A549 (cell line): ENCODE results near the gene PKHD1.

Source experiments
- BCL3 ChIP-seq: fragments of >200 bp; sonication (Bioruptor Twin); formaldehyde crosslinking; IDR thresholded peaks from 3 replicates; pipeline ENCODE4 v1.6.1; 2016
- CBX2 ChIP-seq: fragments of 200-600 bp; sonication (generic); IDR thresholded peaks from 2 replicates; pipeline ENCODE4 v1.6.1; 2016; ENCODE audit warnings: low read depth, mild to moderate bottlenecking, borderline replicate concordance
- CEBPB ChIP-seq, 2 experiments: fragments of >200 bp in 1 of 2; sonication (Bioruptor Twin) in 1 of 2; formaldehyde crosslinking in 1 of 2; IDR thresholded peaks; 2 replicates each; pipeline ENCODE4 v1.6.1; 2012 to 2016
- EHMT2 ChIP-seq: fragments of 200-600 bp; sonication (generic); IDR thresholded peaks from 2 replicates; pipeline ENCODE4 v1.6.1; 2016; ENCODE audit warnings: antibody characterized with exemption, low read depth, mild to moderate bottlenecking, moderate library complexity
- EP300 ChIP-seq, 2 experiments: fragments of >200 bp; sonication (Bioruptor Twin); formaldehyde crosslinking; IDR thresholded peaks; 2 replicates in 1 of 2; 3 replicates in 1 of 2; pipeline ENCODE4 v1.6.1; 2016 to 2017
- HEYL ChIP-seq: fragments of 250-450 bp; sonication (Bioruptor Pico); IDR thresholded peaks from 2 replicates; pipeline ENCODE4 v1.8.0; 2021; ENCODE audit warnings: mild to moderate bottlenecking, moderate library complexity
- JUN ChIP-seq, 2 experiments: fragments of >200 bp; sonication (Bioruptor Twin); formaldehyde crosslinking; IDR thresholded peaks; 2 replicates in 1 of 2; 3 replicates in 1 of 2; pipeline ENCODE4 v1.6.1; 2016 to 2017
- MAFK ChIP-seq: fragments of 450-650 bp; IDR thresholded peaks from 2 replicates; pipeline ENCODE4 v1.6.1; 2014; ENCODE audit not compliant: partially characterized antibody
- POLR2A ChIP-seq: IDR thresholded peaks from 2 replicates; pipeline ENCODE4 v1.6.1; 2012; ENCODE audit warnings: mild to moderate bottlenecking, low read length
- TP53 ChIP-seq: fragments of 250-450 bp; sonication (Bioruptor Pico); IDR thresholded peaks from 2 replicates; pipeline ENCODE4 v1.5.0; 2021; ENCODE audit warnings: mild to moderate bottlenecking, moderate library complexity
- ZFP36 ChIP-seq: fragments of 450-650 bp; IDR thresholded peaks from 2 replicates; pipeline ENCODE4 v1.6.1; 2014; ENCODE audit warnings: borderline replicate concordance; ENCODE audit not compliant: partially characterized antibody
- TF ChIP-seq, protein P1 (sequence below): fragments of >200 bp; sonication (Bioruptor Twin); formaldehyde crosslinking; IDR thresholded peaks from 3 replicates; pipeline ENCODE4 v1.5.1; 2016

DNA sequence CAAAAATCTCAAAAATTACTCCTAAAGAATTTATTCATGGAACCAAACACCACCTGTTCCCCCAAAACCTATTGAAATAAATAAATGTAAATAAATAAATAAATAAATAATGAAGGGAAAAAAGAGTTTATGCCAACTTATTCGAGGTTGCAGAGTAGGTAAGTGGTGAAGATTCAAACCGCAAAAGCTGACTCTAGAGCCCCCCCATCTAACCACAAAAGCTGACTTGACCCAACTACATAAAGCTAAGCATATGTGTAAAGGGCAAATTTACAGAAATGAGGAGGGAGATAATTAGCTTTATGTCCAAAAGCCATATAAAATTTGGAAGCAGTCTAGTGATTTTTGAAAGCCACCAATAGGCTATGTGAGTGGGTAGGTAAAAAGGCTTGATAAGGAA, 486.9 kb downstream of the PKHD1 start:
- TF ChIP-seq EHMT2 (no peak), ZFP36 (no peak), CEBPB (IDR thresholded peaks at IDR 0.05) (no peak), MAFK (no peak), HEYL (no peak), EP300 (IDR thresholded peaks at IDR 0.05) (no peak), POLR2A (no peak), BCL3 (no peak), JUN (IDR thresholded peaks at IDR 0.05) (no peak), TP53 (CRISPR knock-in tag) (no peak), CBX2 (no peak)
- TF ChIP-seq, protein P1, sequence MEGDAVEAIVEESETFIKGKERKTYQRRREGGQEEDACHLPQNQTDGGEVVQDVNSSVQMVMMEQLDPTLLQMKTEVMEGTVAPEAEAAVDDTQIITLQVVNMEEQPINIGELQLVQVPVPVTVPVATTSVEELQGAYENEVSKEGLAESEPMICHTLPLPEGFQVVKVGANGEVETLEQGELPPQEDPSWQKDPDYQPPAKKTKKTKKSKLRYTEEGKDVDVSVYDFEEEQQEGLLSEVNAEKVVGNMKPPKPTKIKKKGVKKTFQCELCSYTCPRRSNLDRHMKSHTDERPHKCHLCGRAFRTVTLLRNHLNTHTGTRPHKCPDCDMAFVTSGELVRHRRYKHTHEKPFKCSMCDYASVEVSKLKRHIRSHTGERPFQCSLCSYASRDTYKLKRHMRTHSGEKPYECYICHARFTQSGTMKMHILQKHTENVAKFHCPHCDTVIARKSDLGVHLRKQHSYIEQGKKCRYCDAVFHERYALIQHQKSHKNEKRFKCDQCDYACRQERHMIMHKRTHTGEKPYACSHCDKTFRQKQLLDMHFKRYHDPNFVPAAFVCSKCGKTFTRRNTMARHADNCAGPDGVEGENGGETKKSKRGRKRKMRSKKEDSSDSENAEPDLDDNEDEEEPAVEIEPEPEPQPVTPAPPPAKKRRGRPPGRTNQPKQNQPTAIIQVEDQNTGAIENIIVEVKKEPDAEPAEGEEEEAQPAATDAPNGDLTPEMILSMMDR, result no peak
